Loucy (cell line): ENCODE measurements around the gene CAMK1D.

Source experiments
- CTCF ChIP-seq: fragments of 200-600 bp; sonication (generic); conservative IDR thresholded peaks from 2 replicates; pipeline ENCODE4 v1.5.1; 2014; ENCODE audit warnings: mild to moderate bottlenecking, antibody characterized with exemption, low read length
- EZH2phosphoT487 ChIP-seq: fragments of 200-600 bp; IDR thresholded peaks from 2 replicates; pipeline ENCODE4 v1.6.1; 2018; ENCODE audit warnings: antibody characterized with exemption, mild to moderate bottlenecking, moderate library complexity, borderline replicate concordance

- TF ChIP-seq CTCF (no peak), EZH2phosphoT487 (no peak)
Measured at GRCh38 chr10:12844811-12845483, 495.6 kb downstream of the CAMK1D start.
